H9 (cell line): Measurements from ENCODE around the gene SNRNP25. TPM values are rescaled to one million over a fixed set of nuclear protein-coding genes. Genes with fewer than 3 reads are reported as not detected.
A peak's percentile ranks its signal among the peaks of the same experiment; 100 is the strongest.

Experiments used
- DNase-seq: peaks from one replicate; pipeline ENCODE4 v3.0.0-alpha.2; 2017
- H2AFZ ChIP-seq: one replicate; pipeline ENCODE4 v1.6.1; 2013; ENCODE audit warnings: mild to moderate bottlenecking, low read length, control low read depth, moderate library complexity
- H2AK5ac ChIP-seq: 2 replicates; pipeline ENCODE4 v1.6.1; 2013; ENCODE audit warnings: low read length, control low read depth, mixed read lengths; ENCODE audit not compliant: insufficient read length
- H2BK120ac ChIP-seq: one replicate; pipeline ENCODE4 v1.6.1; 2013; ENCODE audit warnings: low read depth, mild to moderate bottlenecking, low read length, control low read depth, inconsistent platforms; ENCODE audit not compliant: poor library complexity, severe bottlenecking
- H2BK12ac ChIP-seq: 2 replicates; pipeline ENCODE4 v1.6.1; 2013; ENCODE audit warnings: low read length, control low read depth, mixed read lengths, low read depth; ENCODE audit not compliant: insufficient read length
- H2BK15ac ChIP-seq: 2 replicates; pipeline ENCODE4 v1.6.1; 2013; ENCODE audit warnings: low read depth, low read length, control low read depth
- H2BK20ac ChIP-seq: one replicate; pipeline ENCODE4 v1.6.1; 2013; ENCODE audit warnings: low read depth, mild to moderate bottlenecking, low read length, control low read depth, inconsistent platforms; ENCODE audit not compliant: poor library complexity, severe bottlenecking
- H2BK5ac ChIP-seq: 2 replicates; pipeline ENCODE4 v1.6.1; 2013; ENCODE audit warnings: low read length, control low read depth, mixed read lengths; ENCODE audit not compliant: insufficient read length
- H3K14ac ChIP-seq: 2 replicates; pipeline ENCODE4 v1.6.1; 2013; ENCODE audit warnings: low read length, control low read depth; ENCODE audit not compliant: insufficient read depth
- H3K18ac ChIP-seq: 2 replicates; pipeline ENCODE4 v1.6.1; 2013; ENCODE audit warnings: low read depth, mild to moderate bottlenecking, mixed read lengths, low read length, control low read depth; ENCODE audit not compliant: insufficient read length
- H3K23ac ChIP-seq: 2 replicates; pipeline ENCODE4 v1.6.1; 2013; ENCODE audit warnings: low read length, control low read depth, mixed read lengths, low read depth; ENCODE audit not compliant: insufficient read length
- H3K23me2 ChIP-seq: 2 replicates; pipeline ENCODE4 v1.6.1; 2013; ENCODE audit warnings: low read depth, mild to moderate bottlenecking, mixed read lengths, low read length, control low read depth; ENCODE audit not compliant: insufficient read length, poor library complexity, severe bottlenecking
- H3K27ac ChIP-seq: 2 replicates; pipeline ENCODE4 v1.5.1; 2013; ENCODE audit warnings: low read length, control low read depth, mixed read lengths, low read depth; ENCODE audit not compliant: insufficient read length
- H3K27me3 ChIP-seq: 2 replicates; pipeline ENCODE4 v1.6.1; 2013; ENCODE audit warnings: low read length, control low read depth, inconsistent platforms; ENCODE audit not compliant: insufficient read depth
- H3K4ac ChIP-seq: 2 replicates; pipeline ENCODE4 v1.6.1; 2013; ENCODE audit warnings: low read depth, mild to moderate bottlenecking, control low read depth, inconsistent platforms, low read length, moderate library complexity
- H3K4me1 ChIP-seq: 2 replicates; pipeline ENCODE4 v1.6.1; 2013; ENCODE audit warnings: low read length, control low read depth, inconsistent platforms; ENCODE audit not compliant: insufficient read depth
- H3K4me2 ChIP-seq: 2 replicates; pipeline ENCODE4 v1.6.1; 2013; ENCODE audit warnings: low read length, control low read depth, mixed read lengths; ENCODE audit not compliant: insufficient read length, insufficient read depth
- H3K56ac ChIP-seq: 2 replicates; pipeline ENCODE4 v1.6.1; 2013; ENCODE audit warnings: low read depth, mild to moderate bottlenecking, mixed read lengths, low read length, control low read depth; ENCODE audit not compliant: insufficient read length
- H3K79me1 ChIP-seq: 2 replicates; pipeline ENCODE4 v1.6.1; 2013; ENCODE audit warnings: low read depth, mild to moderate bottlenecking, moderate library complexity, low read length, control low read depth, inconsistent platforms; ENCODE audit not compliant: insufficient read depth, poor library complexity, severe bottlenecking
- H3K79me2 ChIP-seq: 2 replicates; pipeline ENCODE4 v1.6.1; 2013; ENCODE audit warnings: low read length, control low read depth, inconsistent platforms; ENCODE audit not compliant: insufficient read depth
- H3K9ac ChIP-seq: 2 replicates; pipeline ENCODE4 v1.6.1; 2013; ENCODE audit warnings: low read length, control low read depth, mixed read lengths; ENCODE audit not compliant: insufficient read length; ENCODE audit errors: extremely low read depth
- H3K9me3 ChIP-seq: one replicate; pipeline ENCODE4 v1.6.1; 2013; ENCODE audit warnings: low read depth, low read length, inconsistent platforms; ENCODE audit not compliant: control insufficient read depth
- H3T11ph ChIP-seq: one replicate; pipeline ENCODE4 v1.6.1; 2013; ENCODE audit warnings: mild to moderate bottlenecking, low read length, control low read depth, inconsistent platforms
- H4K20me1 ChIP-seq: one replicate; pipeline ENCODE4 v1.6.1; 2013; ENCODE audit not compliant: control insufficient read depth, insufficient read length, insufficient read depth
- H4K5ac ChIP-seq: 2 replicates; pipeline ENCODE4 v1.6.1; 2013; ENCODE audit warnings: low read depth, mild to moderate bottlenecking, mixed read lengths, low read length, control low read depth; ENCODE audit not compliant: insufficient read length
- H4K8ac ChIP-seq: replicated peaks from 2 replicates; pipeline ENCODE4 v1.6.1; 2013; ENCODE audit warnings: low read length, control low read depth, mixed read lengths, low read depth; ENCODE audit not compliant: insufficient read length
- H4K91ac ChIP-seq: 2 replicates; pipeline ENCODE4 v1.6.1; 2013; ENCODE audit warnings: low read depth, mild to moderate bottlenecking, moderate library complexity, mixed read lengths, low read length, control low read depth; ENCODE audit not compliant: insufficient read length
- H3K27ac Mint-ChIP-seq, 3 experiments: 2 replicates in 2 of 3; 3 replicates in 1 of 3; pipeline ENCODE4 v1.8.0; 2020 to 2021; ENCODE audit warnings: mixed read lengths in 3 of 3, mild to moderate bottlenecking in 1 of 3, moderate library complexity in 1 of 3
- H3K27me3 Mint-ChIP-seq: 2 replicates; pipeline ENCODE4 v1.8.0; 2021; ENCODE audit warnings: low read depth, mild to moderate bottlenecking, moderate library complexity, mixed read lengths
- H3K36me3 Mint-ChIP-seq, 3 experiments: 2 replicates in 2 of 3; 3 replicates in 1 of 3; pipeline ENCODE4 v1.8.0; 2020 to 2021; ENCODE audit warnings: low read depth in 3 of 3, mixed read lengths in 3 of 3; ENCODE audit not compliant: insufficient read depth in 1 of 3
- H3K4me1 Mint-ChIP-seq, 2 experiments: 2 replicates each; pipeline ENCODE4 v1.8.0; 2020; ENCODE audit warnings: mixed read lengths in 2 of 2
- H3K4me3 Mint-ChIP-seq, 2 experiments: 2 replicates in 1 of 2; 3 replicates in 1 of 2; pipeline ENCODE4 v1.8.0; 2020 to 2021; ENCODE audit warnings: mild to moderate bottlenecking in 2 of 2, mixed read lengths in 2 of 2, moderate library complexity in 1 of 2
- H3K9me3 Mint-ChIP-seq, 2 experiments: 2 replicates in 1 of 2; 3 replicates in 1 of 2; pipeline ENCODE4 v1.8.0; 2020; ENCODE audit warnings: mild to moderate bottlenecking in 2 of 2, mixed read lengths in 2 of 2, moderate library complexity in 1 of 2
- CTCF ChIP-seq: fragments of 200-600 bp; sonication (generic); conservative IDR thresholded peaks from 3 replicates; pipeline ENCODE4 v1.8.0; 2021; ENCODE audit warnings: antibody characterized with exemption, mild to moderate bottlenecking
- WGBS: extraction: QIAGEN DNeasy Blood & Tissue Kit; methylation state at CpG from one replicate; pipeline ENCODE4 v1.1.7; 2013; ENCODE audit warnings: missing lambda C conversion rate, low lambda C conversion rate, mixed read lengths; ENCODE audit not compliant: insufficient read length; ENCODE audit errors: extremely low coverage; 5-methylcytosine and 5-hydroxymethylcytosine counted together
- total RNA-seq: library from RNA; stranded (reverse); gene quantifications from 2 replicates; pipeline ENCODE4 v1.2.1, GENCODE V29; 2021

Gene SNRNP25
- total RNA-seq, 1 experiment from 2014 or later: 78.5 TPM

- H3K9me3 ChIP-seq: no peaks in the 10 kb centered on the region
Measured at GRCh38 chr16:67183-67791, 13.7 kb downstream of the SNRNP25 start.

More at GRCh38 chr16:67183-67791, 13.7 kb downstream of the SNRNP25 start:
- H3K79me2 ChIP-seq: no peaks in the 10 kb centered on the region; the same call in 1 of the 2 replicates
- H4K5ac ChIP-seq: no peak overlapping the region
- no peak overlapping the region for H4K91ac ChIP-seq
- Mint-ChIP-seq H3K4me1 (peaks cover 21 to 29% of the 10 kb centered on the region in 2 experiments), H3K4me3 (peak overlapping the region in 1 of 2 experiments; percentile 14; a peak in 1 of 5 replicates), H3K36me3 (peaks cover 3 to 12% (median 8%) of the 10 kb centered on the region in 3 experiments; a peak in 5 of 7 replicates), H3K27me3 (no peaks in the 10 kb centered on the region), H3K27ac (peak overlapping the region in 1 of 3 experiments; percentile 27; a peak in 1 of 7 replicates), H3K9me3 (no peaks in the 10 kb centered on the region)
- no peaks in the 10 kb centered on the region for H4K20me1 ChIP-seq
- WGBS: no CpG with 5 or more reads among the region's 10 CpGs
- no peak overlapping the region for H2AFZ ChIP-seq
- H2BK5ac ChIP-seq: no peak overlapping the region
- no peak overlapping the region for H2BK12ac ChIP-seq
- H2AK5ac ChIP-seq: no peak overlapping the region
- no peak overlapping the region for H2BK120ac ChIP-seq
- no peak overlapping the region for H3K9ac ChIP-seq
- no peak for DNase-seq
- no peak overlapping the region for H3K23ac ChIP-seq
- H3K4me2 ChIP-seq: no peak overlapping the region
- no peak overlapping the region for H3K56ac ChIP-seq
- no peak overlapping the region for H2BK15ac ChIP-seq
- H3K14ac ChIP-seq: no peak overlapping the region; the same call in 1 of the 2 replicates
- peaks cover 10% of the 10 kb centered on the region for H3K23me2 ChIP-seq
- H3K27ac ChIP-seq: no peak overlapping the region
- no peak overlapping the region for H3K18ac ChIP-seq
- H3T11ph ChIP-seq: no peak overlapping the region
- no peaks in the 10 kb centered on the region for H3K4me1 ChIP-seq
- no peak overlapping the region for H2BK20ac ChIP-seq
- no peak overlapping the region for H3K4ac ChIP-seq
- no peaks in the 10 kb centered on the region for H3K27me3 ChIP-seq
- TF ChIP-seq CTCF: no peak
- H4K8ac ChIP-seq: no peak overlapping the region
- H3K79me1 ChIP-seq: no peaks in the 10 kb centered on the region
